Prostate gland (tissue), 2 donors: ENCODE data around the gene FBXO34. TPM values are rescaled to one million over a fixed set of nuclear protein-coding genes. Genes with fewer than 3 reads are reported as not detected.

ENCODE experiments used
- DNase-seq: peaks from one replicate; pipeline ENCODE4 v3.0.0-alpha.2; 2019; ENCODE audit warnings: low spot score
- H3K27ac ChIP-seq, 2 donors: fragments of 200-600 bp; sonication (generic); 2 replicates each; pipeline ENCODE4 v1.5.1; 2017 to 2019
- H3K27me3 ChIP-seq: fragments of 200-600 bp; sonication (generic); replicated peaks from 2 replicates; pipeline ENCODE4 v1.5.1; 2019; ENCODE audit not compliant: insufficient read depth
- H3K36me3 ChIP-seq, 2 donors: fragments of 200-600 bp; sonication (generic); 1 replicate in 1 of 2; 2 replicates in 1 of 2; pipeline versions ENCODE4 v1.5.1 to v1.8.1; 2017 to 2019
- H3K4me1 ChIP-seq: fragments of 200-600 bp; sonication (generic); replicated peaks from 2 replicates; pipeline ENCODE4 v1.5.1; 2019
- H3K4me3 ChIP-seq, 2 donors: fragments of 200-600 bp; sonication (generic); 2 replicates each; pipeline ENCODE4 v1.5.1; 2017 to 2019
- H3K9me3 ChIP-seq: fragments of 200-600 bp; sonication (generic); 2 replicates; pipeline ENCODE4 v1.5.1; 2017
- POLR2A ChIP-seq: fragments of 450-650 bp; IDR thresholded peaks from one replicate; pipeline ENCODE4 v1.6.1; 2016; ENCODE audit warnings: antibody characterized with exemption, mild to moderate bottlenecking
- POLR2AphosphoS5 ChIP-seq: sonication (generic); formaldehyde crosslinking; IDR thresholded peaks from one replicate; pipeline ENCODE4 v1.6.1; 2017; ENCODE audit warnings: antibody characterized with exemption
- WGBS: methylation state at CpG from one replicate; pipeline ENCODE4 v1.1.5; 2018; 5-methylcytosine and 5-hydroxymethylcytosine counted together
- intact Hi-C: fragments of 100-400 bp; cut with DNase I; formaldehyde crosslinking; loops from one replicate; pipeline ENCODE4 v1.14.2; 2022
- total RNA-seq, 2 donors: library from RNA; depleted of rRNA; stranded (reverse); fragments of >200 nt; gene quantifications; one replicate each; pipeline ENCODE4 v1.1.0, GENCODE V29; 2016
- TF ChIP-seq, protein P1 (sequence below), 4 experiments: fragments of 200-600 bp in 2 of 4; fragments of 450-650 bp in 2 of 4; sonication (generic) in 2 of 4; IDR thresholded peaks; 1 replicate in 3 of 4; 2 replicates in 1 of 4; pipeline ENCODE4 v1.5.1; 2016 to 2019; ENCODE audit warnings: antibody characterized with exemption in 4 of 4, mild to moderate bottlenecking in 2 of 4, moderate library complexity in 2 of 4

Gene FBXO34
- total RNA-seq, 2 donors from 2014 or later, result 37.8 to 73.3 TPM

DNA sequence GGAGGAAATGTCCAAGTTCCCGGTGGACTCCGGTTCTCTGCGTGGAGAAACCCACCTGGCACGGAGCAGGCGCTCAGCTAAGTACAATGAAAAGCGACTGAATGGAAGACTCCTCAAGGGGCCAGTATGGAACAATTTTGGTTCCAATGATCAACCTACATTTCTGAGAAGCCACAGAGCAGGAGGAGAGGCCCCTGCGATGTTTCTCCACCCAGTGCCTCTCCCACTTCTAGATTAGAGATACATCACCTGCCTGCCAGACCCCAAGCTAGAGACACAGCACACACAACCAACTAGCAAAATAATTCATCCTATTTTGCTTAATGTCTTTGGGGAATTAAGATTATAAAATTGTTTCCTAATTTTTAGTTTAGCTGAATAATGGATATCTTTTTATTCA is 101.6 kb downstream of the FBXO34 start:
- H3K36me3 ChIP-seq, result peaks cover 0 to 5% of the 10 kb centered on the region in 2 donors
- intact Hi-C loops, result no loop called here
- TF ChIP-seq, protein P1, sequence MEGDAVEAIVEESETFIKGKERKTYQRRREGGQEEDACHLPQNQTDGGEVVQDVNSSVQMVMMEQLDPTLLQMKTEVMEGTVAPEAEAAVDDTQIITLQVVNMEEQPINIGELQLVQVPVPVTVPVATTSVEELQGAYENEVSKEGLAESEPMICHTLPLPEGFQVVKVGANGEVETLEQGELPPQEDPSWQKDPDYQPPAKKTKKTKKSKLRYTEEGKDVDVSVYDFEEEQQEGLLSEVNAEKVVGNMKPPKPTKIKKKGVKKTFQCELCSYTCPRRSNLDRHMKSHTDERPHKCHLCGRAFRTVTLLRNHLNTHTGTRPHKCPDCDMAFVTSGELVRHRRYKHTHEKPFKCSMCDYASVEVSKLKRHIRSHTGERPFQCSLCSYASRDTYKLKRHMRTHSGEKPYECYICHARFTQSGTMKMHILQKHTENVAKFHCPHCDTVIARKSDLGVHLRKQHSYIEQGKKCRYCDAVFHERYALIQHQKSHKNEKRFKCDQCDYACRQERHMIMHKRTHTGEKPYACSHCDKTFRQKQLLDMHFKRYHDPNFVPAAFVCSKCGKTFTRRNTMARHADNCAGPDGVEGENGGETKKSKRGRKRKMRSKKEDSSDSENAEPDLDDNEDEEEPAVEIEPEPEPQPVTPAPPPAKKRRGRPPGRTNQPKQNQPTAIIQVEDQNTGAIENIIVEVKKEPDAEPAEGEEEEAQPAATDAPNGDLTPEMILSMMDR (IDR thresholded peaks at IDR 0.05), result no peak
- TF ChIP-seq POLR2AphosphoS5 (no peak), POLR2A (no peak)
- no peaks in the 10 kb centered on the region for H3K27me3 ChIP-seq
- DNase-seq, result no peak
- no peak overlapping the region for H3K27ac ChIP-seq
- H3K4me1 ChIP-seq, result no peaks in the 10 kb centered on the region
- no peak overlapping the region for H3K4me3 ChIP-seq
- WGBS, result 94% methylated on average over 7 of the region's 7 CpGs
- H3K9me3 ChIP-seq, result no peaks in the 10 kb centered on the region

- WGBS, result 73% methylated on average over 5 of the region's 5 CpGs
- TF ChIP-seq POLR2A, result no peak
- no peak for TF ChIP-seq POLR2AphosphoS5
- TF ChIP-seq, protein P1 (IDR thresholded peaks at IDR 0.05), result no peak
- intact Hi-C loops, result no loop called here
- DNase-seq, result no peak
- Histone ChIP-seq H3K4me3 (no peak overlapping the region), H3K27ac (no peak overlapping the region), H3K9me3 (no peaks in the 10 kb centered on the region), H3K27me3 (no peaks in the 10 kb centered on the region), H3K36me3 (peaks cover 0 to 5% of the 10 kb centered on the region in 2 donors), H3K4me1 (no peaks in the 10 kb centered on the region)
Measured at GRCh38 chr14:55373784-55374705, 102.8 kb downstream of the FBXO34 start.

- H3K4me1 ChIP-seq, result no peaks in the 10 kb centered on the region
- DNase-seq, result no peak
- no peaks in the 10 kb centered on the region for H3K9me3 ChIP-seq
- H3K4me3 ChIP-seq, result no peak overlapping the region
- TF ChIP-seq, protein P1 (IDR thresholded peaks at IDR 0.05), result no peak
- TF ChIP-seq POLR2A, result no peak
- TF ChIP-seq POLR2AphosphoS5, result no peak
- intact Hi-C loops, result no loop called here
- no peaks in the 10 kb centered on the region for H3K36me3 ChIP-seq
- 94% methylated on average over 4 of the region's 4 CpGs for WGBS
- H3K27me3 ChIP-seq, result no peaks in the 10 kb centered on the region
- no peak overlapping the region for H3K27ac ChIP-seq
Measured at GRCh38 chr14:55374771-55375170, 103.5 kb downstream of the FBXO34 start.

GRCh38 chr14:55377236-55377635 is 106.0 kb downstream of the FBXO34 start:
- no peaks in the 10 kb centered on the region for H3K4me1 ChIP-seq
- H3K4me3 ChIP-seq, result no peak overlapping the region
- no peaks in the 10 kb centered on the region for H3K36me3 ChIP-seq
- no peak for DNase-seq
- WGBS, result 94% methylated on average over 5 of the region's 5 CpGs
- TF ChIP-seq POLR2AphosphoS5 (no peak), POLR2A (no peak)
- TF ChIP-seq, protein P1 (IDR thresholded peaks at IDR 0.05), result no peak
- no peaks in the 10 kb centered on the region for H3K9me3 ChIP-seq
- H3K27ac ChIP-seq, result no peak overlapping the region
- intact Hi-C loops, result no loop called here
- H3K27me3 ChIP-seq, result no peaks in the 10 kb centered on the region

DNA sequence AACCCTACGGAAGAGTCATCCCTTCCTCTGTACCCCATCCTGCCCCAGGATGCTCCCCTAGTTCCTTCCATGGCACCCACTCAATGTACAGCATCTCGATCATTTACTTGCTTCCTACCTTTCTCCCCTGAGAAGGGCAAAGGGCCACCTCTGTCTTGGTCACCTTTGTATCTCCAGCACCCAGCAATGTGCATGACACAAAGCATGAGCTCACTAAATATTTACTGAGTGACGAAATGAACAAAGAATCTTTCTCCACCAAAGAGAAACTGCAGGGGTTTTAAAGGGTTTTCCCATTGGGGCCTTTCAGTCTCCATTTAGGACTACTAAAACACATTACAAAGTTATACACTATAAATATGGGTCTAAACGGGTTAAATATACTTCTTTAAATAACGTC is 109.8 kb downstream of the FBXO34 start:
- 81% methylated on average over 5 of the region's 5 CpGs for WGBS

More for the DNA sequence above, 109.8 kb downstream of the FBXO34 start:
- no peaks in the 10 kb centered on the region for H3K4me1 ChIP-seq
- DNase-seq, result no peak
- intact Hi-C loops, result no loop called here
- H3K27ac ChIP-seq, result no peak overlapping the region
- TF ChIP-seq, protein P1 (IDR thresholded peaks at IDR 0.05), result no peak
- no peak for TF ChIP-seq POLR2A
- TF ChIP-seq POLR2AphosphoS5, result no peak
- H3K36me3 ChIP-seq, result no peaks in the 10 kb centered on the region
- no peaks in the 10 kb centered on the region for H3K27me3 ChIP-seq
- H3K4me3 ChIP-seq, result no peak overlapping the region
- H3K9me3 ChIP-seq, result no peaks in the 10 kb centered on the region
